ENCODE data around the gene WDR64.
"Not testable (repeated sequence)": the region's sequence is repeated elsewhere in the genome, so short reads cannot be mapped to it uniquely, and the experiment has no call there.

Gene WDR64

GRCh38 chr1:241659016-241659415, 6.9 kb downstream of the WDR64 start:
- DNase-seq = not testable (repeated sequence)

- DNase-seq = no peak
Observed at GRCh38 chr1:241660424-241660972, 8.4 kb downstream of the WDR64 start.

GRCh38 chr1:241666419-241666818, 14.3 kb downstream of the WDR64 start:
- DNase-seq = no peak

GRCh38 chr1:241672301-241672700, 20.2 kb downstream of the WDR64 start:
- DNase-seq = no peak

- no peak for DNase-seq
Observed at GRCh38 chr1:241674805-241675384, 22.8 kb downstream of the WDR64 start.

GRCh38 chr1:241675983-241676382, 23.9 kb downstream of the WDR64 start:
- no peak for DNase-seq

GRCh38 chr1:241677201-241677600, 25.1 kb downstream of the WDR64 start:
- DNase-seq = no peak

- no peak for DNase-seq
Observed at GRCh38 chr1:241678536-241678935, 26.5 kb downstream of the WDR64 start.

- DNase-seq = no peak
Observed at GRCh38 chr1:241679404-241679803, 27.3 kb downstream of the WDR64 start.

GRCh38 chr1:241679961-241680360, 27.9 kb downstream of the WDR64 start:
- no peak for DNase-seq

GRCh38 chr1:241681861-241682448, 29.9 kb downstream of the WDR64 start:
- DNase-seq = not testable (repeated sequence)

- DNase-seq = no peak
Observed at GRCh38 chr1:241682921-241683320, 30.8 kb downstream of the WDR64 start.

GRCh38 chr1:241684108-241684507, 32.0 kb downstream of the WDR64 start:
- no peak for DNase-seq

- no peak for DNase-seq
Observed at GRCh38 chr1:241688940-241689368, 36.9 kb downstream of the WDR64 start.

- no peak for DNase-seq
Observed at GRCh38 chr1:241695246-241696171, 43.4 kb downstream of the WDR64 start.

- no peak for DNase-seq
Observed at GRCh38 chr1:241696172-241696814, 44.2 kb downstream of the WDR64 start.

- no peak for DNase-seq
Observed at GRCh38 chr1:241696815-241697639, 44.9 kb downstream of the WDR64 start.

- DNase-seq = no peak
Observed at GRCh38 chr1:241697640-241698018, 45.5 kb downstream of the WDR64 start.

GRCh38 chr1:241698177-241698576, 46.1 kb downstream of the WDR64 start:
- no peak for DNase-seq

GRCh38 chr1:241701483-241702295, 49.6 kb downstream of the WDR64 start:
- no peak for DNase-seq

Measured in inflammatory macrophage treated with lipopolysaccharide for 4 hours (primary cell).